ENCODE data around the gene CRTAC1.
A peak's percentile ranks its signal among the peaks of the same experiment; 100 is the strongest.
"Not testable (repeated sequence)": the region's sequence is repeated elsewhere in the genome, so short reads cannot be mapped to it uniquely, and the experiment has no call there.

CRTAC1 gene

DNA sequence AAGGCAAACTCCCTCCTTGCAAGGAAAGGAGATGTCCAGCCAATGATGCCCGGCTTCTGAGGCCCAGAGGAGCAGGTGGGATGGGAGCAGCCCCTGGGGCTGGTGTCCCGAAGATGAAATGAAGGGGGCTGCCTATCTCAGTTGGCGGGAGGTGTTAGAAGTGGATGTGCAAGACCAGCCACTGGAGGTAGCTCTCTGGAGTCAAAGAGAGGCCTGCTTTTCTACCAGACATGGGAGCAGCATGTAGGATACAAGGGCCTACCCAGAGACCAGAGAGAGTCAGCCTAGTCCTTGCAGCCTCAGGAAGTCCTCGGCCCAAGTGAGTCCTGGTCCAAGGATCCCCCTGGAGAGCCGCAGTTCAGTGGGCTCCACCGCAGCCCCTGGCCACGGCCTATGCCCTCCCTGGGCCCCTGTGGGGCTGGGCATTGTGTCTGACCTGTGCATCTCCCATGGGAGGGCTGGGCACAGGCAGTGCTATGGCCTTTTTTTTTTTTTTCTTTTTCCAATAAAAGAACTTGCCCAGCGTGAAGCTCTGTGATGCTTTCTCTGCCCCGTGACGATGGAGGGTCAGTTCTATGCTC is 163.1 kb downstream of the CRTAC1 start:
- no peak for DNase-seq

DNA sequence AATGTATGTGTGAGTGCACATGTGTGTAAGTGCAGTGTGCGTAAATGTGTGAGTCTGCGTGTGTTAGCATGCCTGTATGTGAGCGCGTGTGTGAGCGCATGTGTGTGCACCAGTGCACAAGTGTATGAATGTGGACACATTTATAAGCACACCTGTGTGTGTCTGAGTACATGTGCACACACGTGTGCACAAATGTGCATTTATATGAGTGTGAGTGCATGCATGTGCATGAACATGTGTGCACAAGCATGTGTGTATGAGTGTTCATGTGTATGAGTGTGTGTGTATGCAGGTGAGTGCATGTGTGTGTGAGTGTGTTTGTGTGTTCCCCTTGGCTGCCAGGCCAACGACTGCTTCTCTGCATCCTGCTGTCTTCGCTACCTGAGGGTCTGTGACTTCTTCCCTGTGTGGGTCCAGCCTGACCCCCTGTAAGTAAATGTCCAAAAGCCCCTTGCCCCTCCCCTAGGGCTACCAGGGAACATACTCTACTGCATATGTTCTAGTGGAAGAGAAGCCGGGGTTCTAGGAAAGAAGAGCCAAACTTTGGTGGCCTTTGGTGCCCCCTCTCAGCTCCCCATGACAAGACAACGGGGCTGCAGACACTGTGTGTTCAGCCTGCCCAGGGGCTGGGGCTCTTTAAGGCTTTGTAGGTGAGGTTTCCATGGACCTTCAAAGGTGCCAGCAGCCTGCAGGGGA is 163.7 kb downstream of the CRTAC1 start:
- no peak for DNase-seq

DNA sequence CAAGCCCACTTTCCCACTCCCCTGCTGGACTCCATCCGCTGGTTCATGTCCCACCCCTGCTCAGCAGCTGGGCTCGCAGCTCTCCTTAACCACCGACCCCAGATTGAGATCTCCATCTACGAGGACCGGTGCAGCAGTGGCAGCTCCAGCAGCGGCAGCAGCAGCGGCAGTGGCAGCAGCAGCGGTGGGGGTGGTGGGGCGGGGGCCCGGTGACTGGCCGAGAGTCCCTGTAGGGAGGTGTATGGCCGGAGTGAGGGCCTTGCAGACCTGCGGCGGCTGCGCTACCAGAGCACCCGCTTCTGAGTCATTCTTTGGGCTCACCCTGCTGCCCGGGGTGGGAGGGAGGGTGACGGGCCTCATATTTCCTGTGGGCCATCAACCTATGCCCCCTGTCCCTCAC is 164.9 kb downstream of the CRTAC1 start:
- no peak for DNase-seq

DNA sequence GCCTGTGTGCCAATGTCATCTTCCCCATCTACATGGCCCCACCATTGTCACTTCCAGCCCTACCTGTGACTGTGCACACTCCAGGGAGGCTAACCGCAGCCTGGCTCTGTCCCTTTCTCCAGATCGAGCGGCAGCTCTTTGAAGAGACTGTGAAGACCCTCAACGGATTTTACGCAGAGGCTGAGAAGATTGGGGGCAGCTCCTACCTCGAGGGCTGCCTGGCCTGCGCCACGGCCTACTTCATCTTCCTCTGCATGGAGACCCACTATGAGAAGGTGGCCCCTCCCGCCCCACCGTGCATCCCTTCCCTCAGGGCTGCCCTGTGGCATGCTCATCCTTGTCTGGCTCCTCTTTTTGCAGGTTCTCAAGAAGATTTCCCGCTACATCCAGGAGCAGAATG is 166.6 kb downstream of the CRTAC1 start:
- no peak for DNase-seq

DNA sequence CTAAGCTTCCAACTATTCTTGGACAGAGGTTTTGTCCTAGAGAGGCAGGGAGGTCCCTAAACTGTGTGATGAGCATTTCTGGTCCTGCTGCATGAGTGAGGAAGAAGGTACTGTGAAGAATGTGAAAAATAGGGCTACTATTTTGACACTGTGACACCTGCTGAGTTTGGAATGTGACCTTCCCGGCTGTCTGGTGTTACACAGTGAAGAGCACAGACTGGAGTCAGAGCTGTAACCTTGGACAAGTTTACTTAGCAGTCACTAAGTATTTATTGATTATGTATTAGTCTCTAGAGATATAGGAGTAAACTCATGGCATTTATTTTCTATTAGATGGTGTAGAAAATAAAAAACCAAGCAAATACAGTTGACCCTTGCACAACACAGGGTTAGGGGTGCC is 168.5 kb downstream of the CRTAC1 start:
- DNase-seq, result no peak

DNA sequence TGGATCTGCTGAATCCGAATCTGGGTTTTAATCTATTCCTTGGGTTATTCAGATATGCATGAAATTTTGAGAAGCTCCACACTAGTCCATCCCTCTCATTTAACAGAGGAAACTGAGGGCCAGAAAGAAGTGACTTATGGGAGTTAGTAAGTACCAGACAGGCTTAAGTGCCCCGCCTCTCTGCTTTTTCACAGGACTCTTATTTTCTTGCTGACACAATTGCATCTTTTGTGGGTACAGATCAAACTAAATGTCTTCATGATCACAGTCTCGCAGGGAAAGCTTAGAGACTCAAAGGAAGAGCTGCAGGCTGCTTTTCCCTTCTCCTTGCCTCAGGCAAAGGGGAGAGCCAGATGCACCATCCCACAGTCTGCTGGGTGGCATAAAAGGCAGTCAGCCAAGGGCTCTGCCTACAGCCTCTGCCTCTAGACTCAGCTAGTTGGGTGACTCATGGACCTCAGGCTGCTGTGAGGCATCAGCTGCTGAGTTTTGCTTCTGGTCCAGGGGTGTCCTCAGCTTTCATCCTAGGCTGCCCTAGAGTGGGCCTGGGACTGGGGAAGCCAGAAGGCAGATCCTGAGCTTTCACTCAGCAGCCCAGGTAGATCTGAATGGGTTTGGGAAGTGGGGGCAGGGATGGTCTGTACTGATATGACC is 169.2 kb downstream of the CRTAC1 start:
- DNase-seq, result no peak

DNA sequence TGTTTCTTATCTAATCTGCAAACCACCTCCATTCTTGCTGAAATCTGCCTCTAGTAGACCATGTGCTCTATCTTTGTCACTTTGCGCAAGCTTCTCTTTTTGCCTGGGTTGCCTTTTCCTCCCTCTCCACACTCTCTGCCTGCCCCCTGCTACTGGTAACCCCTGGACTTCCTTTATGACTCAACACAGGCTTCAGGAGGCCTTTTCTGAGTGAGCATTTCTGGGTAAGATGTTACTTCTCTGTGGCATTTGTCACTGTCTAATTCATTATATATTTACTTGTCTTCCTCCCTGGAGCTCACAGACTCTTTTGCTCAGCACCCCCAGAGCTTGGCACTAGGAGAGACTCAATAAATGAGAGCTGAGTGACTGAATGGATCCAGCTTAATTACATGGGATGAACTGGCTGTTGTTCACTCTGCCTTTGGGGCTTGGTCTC is 172.4 kb downstream of the CRTAC1 start:
- DNase-seq, result no peak

DNA sequence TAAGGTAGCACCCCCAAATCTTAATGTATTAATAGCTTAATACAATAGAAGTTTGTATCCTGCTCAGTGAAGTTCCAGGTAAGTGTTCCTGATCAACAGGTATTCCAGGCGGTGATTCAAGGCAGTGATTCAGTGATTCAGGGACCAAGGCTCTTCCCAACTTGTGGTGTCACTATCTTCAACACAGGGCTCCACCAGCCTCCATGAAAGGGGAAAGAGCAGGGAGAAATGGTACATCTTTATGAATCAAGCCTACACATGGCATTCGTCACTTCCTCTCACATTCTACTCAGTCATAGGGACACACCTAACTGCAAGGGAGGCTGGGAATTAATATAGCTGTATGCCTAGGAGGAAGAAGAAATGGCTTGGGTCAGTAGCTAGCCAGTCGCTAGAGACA is 175.7 kb downstream of the CRTAC1 start:
- DNase-seq, result no peak

DNA sequence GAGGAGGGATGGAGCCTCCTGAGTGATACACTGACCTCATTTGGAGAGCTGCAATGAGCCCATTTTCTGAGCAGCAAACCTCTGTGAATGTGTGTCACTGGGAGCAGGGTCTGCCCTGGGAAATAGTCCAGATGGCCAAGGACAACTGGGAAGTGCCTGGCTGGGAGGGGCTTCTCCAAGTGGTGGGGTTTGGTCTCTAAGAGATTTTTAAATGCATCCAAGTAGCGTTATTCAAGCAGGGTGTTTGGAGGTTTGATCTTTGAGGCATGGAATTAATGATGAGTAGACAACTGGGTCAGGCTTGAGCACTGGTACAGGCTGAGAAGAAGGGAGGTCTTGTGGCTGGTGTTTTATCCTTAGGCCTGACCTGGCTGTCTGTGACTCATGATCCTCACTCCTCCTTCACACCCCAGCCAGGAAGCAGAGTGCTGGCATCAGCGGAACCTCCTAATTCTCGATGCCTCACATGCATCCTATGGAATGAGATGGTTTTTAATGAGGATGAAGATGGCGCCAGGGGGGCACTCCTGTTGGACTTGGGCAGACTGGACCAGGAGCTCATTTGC is 177.5 kb downstream of the CRTAC1 start:
- DNase-seq, result no peak

DNA sequence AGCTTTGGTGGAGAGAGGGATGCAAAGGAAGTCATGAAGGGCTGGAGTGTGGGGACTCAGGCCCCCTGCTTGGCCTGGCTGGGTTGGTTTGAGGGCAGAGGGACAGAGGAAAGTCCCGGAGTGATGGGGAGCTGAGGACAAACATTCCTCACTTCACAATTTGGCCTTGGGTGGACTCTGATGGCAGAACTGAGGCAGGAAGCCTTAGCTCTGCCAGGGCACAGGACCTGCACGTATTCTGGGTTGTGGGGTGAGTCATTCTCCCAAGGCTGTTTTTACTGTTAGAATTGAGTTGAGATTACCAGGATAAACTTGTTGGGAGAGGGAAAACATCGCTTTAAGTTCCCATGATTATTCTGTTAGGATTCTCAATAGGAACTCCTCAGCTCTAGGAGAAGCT is 178.1 kb downstream of the CRTAC1 start:
- no peak for DNase-seq

DNA sequence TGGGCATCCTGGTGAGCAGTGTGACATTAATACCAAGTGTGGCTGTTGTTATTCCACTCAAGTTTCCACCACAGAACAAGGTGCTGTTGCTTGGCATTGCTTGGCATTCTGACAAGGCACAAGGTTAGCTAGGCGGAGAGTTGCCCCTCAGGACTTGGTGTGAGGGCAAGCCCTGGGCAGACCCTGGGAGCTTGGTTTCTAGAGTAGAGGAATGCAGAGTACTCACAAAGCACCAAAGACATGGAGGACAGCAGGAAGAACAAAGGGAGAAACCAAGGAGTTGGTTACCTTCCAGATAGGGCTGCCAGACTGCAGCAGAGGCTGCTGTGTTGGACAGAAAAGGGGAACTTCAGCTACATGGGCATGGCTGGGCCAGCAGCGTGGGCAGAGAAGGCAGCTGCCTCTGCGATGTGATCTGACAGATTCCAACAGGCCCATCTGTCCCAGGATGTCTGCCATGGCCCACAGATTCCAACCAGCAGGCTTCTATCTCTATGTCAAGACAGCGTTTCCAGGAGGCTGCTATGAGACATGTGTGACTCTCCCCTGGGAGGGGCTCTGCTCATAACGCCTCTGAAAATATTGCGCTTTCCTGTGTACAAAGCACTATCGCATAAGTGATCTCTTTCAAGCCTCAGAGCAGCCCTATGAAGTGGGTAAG is 178.9 kb downstream of the CRTAC1 start:
- no peak for DNase-seq

DNA sequence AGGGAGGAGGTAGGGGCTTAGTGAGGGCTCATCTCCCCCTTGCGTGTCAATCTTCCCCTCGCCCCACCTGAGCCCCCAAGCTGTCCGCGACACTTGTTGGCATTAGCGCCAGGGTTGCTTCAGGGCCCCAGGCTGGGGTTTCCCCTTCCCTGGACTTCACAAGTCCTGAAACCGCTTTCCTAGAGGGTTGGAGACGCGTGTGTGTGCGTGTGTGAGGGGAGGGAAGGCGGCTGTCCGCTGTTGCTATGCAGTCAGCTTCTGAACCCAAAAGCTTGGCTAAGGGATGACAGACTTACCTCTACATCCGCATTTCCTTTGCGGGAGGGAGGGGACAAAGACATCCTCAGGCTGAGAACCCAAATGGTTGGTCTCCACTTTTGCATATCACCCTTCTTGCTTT is 180.0 kb downstream of the CRTAC1 start:
- DNase-seq, result no peak

DNA sequence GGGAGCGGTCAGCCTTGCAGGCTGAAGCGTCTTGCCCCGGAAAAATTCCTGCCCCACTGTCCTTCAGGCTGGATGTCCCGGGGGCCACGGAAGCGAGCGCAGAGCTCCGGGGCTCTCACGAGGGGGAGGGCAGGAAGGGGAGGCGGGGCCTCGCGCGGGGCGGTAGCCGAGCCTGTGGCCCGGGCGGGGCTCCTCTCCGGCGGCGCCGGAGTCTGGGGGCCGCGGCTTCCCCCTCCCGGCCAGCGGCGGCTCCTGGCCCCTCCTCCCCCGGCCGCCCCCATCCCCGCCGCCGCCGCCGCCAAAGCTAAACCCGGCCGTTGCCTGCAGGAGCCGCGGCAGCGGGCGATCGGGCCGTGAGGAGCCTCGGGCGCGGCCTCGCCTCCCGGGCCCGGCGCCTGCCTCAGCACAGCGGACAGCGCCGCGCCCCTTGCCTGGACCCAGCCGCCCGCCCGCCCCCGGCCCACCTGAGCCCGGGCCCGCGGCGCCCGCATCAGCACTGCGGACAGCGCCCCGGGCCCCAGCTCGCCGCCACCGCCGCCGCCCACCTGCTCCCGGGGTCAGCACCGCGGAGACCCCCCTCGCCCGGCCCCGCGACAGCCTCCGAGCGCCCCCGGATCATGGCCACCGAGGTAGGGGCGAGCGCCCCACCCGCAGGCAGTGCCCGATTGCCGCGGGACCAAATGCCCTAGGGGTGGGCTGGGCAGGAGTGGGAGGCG is 180.6 kb downstream of the CRTAC1 start, which contains the start of gene GOLGA7B:
TSS of gene GOLGA7B (plus strand) at position 157 of the 716 bp plus-strand sequence. CDS start at position 618, 461 bp downstream.
- DNase-seq, result peak; percentile 5

DNA sequence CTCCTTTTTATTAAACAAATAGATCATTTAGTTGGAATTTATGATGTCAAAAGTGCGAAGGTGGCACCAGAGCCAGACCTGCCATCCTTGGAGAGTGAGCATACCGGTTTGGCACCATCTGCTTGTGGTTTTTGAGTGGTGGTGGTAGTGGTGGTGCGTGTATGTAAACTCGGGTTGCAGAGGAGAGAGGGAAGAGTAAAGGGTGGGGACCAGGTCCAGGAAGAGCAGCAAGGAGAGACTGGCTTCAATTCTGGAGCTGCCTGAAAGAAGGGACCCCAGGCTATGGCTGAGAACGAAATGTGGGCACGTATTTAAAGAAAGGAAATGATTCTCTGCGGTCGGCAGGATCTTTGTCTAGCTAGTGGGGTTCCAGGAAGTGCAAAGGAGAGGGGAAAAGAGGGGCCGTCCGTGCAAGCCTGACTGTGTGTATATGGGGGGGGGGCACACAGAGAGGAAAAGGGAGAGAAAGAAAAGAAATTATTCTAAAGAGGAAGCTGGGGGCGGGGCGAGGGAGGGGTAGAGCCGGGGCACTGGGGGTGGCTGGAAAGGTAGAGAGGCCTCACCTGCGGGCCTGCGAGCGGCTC is 181.2 kb downstream of the CRTAC1 start:
- DNase-seq, result peak; percentile 17

DNA sequence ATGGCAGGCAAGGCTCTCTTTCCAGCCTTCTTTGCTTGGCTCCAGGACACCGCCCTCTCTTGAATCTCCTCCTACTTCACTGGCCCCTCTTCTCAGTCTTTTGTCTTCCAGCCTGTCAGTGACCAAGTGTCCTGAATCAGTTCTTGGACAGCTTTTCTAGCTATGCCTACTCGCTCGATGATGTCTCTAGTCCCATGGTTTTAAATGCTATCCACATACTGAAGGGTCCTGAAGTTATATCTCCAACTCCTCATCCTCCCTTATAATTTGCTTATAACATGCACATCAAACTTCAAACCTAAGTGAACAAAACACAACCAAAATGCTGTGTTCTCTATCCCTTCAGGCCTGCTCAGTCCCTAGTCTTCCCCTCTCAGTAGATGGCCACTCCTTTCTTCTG is 185.7 kb downstream of the CRTAC1 start:
- no peak for DNase-seq

DNA sequence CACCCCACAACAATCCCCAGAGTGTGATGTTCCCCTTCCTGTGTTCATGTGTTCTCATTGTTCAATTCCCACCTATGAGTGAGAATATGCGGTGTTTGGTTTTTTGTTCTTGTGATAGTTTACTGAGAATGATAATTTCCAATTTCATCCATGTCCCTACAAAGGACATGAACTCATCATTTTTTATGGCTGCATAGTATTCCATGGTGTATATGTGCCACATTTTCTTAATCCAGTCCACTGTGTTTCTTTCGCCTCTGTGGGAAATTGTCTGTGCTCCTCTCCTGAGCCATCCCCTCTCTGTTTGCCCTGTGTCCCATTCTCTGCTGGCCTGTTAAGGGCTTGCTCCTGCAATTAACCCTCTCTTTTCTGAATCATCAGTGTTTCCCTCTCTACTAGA is 186.4 kb downstream of the CRTAC1 start:
- not testable (repeated sequence) for DNase-seq

DNA sequence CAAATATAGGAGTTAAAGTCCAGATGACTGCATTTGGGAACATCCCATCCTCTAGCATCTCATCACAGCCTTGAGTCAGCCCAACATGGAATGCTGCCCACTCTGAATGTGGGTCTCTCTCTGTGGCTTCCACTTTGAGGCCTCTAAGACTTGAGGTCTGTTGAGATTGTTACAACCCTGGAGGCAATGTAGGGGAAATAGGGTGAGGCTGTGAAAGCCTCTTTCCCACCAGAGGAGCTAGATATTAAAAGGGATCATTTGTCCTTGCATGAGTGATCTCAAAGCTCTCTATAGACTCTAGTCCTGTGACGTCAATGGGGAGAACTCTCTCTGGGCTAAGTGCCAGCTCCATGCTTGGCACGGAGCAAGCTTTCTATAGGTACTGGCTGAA is 187.1 kb downstream of the CRTAC1 start:
- no peak for DNase-seq

DNA sequence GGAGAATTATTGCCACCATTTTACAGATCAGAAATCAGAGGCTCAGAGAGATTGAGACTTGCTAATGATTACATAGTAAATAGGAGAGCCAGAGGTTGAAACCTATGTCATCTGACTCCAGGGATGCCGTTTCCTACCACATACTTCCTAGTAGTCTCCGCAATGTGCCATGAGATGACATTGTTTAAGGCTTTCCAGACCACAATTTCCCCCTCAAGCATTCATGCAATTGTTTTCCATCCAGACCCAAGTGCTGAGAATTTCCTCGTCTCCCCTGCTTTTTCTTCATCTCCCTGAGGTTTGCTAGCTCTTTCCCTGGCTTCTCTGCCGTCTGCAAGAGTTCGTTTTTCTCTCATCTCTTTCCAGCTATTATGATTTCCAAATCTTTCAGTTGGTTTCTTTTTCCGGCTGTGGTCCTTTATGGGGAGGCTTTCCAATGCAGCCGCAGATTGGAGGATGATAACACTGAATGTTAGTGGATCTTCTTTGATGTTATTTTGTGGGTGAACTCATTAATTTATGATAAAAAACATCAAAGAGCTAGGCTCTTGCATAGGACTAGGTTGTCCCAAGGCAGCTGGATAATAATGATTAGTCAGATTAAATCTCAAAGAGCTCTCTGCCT is 187.7 kb downstream of the CRTAC1 start:
- no peak for DNase-seq

DNA sequence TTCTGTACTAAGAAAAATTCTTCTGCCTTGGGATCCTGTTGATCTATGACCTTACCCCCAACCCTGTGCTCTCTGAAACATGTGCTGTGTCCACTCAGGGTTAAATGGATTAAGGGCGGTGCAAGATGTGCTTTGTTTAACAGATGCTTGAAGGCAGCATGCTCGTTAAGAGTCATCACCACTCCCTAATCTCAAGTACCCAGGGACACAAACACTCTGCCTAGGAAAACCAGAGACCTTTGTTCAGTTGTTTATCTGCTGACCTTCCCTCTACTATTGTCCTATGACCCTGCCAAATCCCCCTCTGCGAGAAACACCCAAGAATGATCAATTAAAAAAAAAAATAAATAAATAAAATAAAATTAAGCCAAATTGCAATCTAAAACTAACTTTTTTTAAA is 188.3 kb downstream of the CRTAC1 start:
- DNase-seq, result not testable (repeated sequence)

DNA sequence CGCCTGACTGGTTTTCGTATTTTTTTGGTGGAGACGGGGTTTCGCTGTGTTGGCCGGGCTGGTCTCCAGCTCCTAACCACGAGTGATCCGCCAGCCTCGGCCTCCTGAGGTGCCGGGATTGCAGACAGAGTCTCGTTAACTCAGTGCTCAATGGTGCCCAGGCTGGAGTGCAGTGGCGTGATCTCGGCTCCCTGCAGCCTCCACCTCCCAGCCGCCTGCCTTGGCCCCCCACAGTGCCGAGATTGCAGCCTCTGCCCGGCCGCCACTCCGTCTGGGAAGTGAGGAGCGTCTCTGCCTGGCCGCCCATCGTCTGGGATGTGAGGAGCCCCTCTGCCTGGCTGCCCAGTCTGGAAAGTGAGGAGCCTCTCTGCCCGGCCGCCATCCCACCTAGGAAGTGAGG is 189.3 kb downstream of the CRTAC1 start:
- DNase-seq, result not testable (repeated sequence)

DNA sequence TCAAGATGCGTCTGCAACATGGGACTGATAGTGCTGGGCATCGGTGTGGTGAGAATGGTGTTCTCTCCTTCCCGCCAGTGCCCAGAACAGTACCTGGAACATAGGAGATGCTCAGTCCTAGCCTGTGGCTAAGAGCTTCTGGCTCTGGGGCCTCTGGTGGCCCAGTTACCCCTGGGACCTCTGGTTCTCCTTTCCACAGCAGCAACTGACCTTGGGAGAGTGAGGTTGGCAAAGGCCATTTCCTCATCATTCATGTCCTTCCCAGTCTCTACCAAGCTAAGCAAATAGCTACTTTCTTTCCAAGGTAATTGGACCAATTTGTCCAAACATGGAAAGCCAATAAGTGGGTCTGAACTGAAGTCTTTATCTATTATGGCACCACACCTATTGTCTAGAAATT is 192.3 kb downstream of the CRTAC1 start:
- no peak for DNase-seq

DNA sequence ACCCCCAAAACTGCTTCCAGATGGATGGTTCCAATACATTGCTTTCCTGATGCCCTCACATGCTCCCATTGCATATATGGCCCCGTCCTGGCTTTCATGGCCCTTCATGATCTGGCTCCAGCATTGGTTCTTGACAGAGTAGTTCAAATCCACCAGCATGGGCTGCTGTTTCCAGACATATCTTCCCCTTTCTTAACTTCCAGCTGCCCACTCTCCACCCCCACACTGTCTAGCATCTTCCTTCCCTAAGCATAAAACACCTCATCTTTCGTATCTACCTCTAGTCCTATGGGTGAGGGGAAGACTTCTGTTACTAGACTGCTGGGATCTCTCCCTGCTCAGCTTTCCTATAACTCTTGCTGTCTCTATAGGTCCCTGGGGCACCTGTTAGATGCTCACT is 194.0 kb downstream of the CRTAC1 start:
- no peak for DNase-seq
